ENCODE measurements around the gene TREX2.
"Not testable (repeated sequence)": the region's sequence is repeated elsewhere in the genome, so short reads cannot be mapped to it uniquely, and the experiment has no call there.

Gene TREX2

GRCh38 chrX:153408221-153408721 lies 37.6 kb downstream of the TREX2 start:
- no peak for DNase-seq (ENCODE audit: low read depth)

DNA sequence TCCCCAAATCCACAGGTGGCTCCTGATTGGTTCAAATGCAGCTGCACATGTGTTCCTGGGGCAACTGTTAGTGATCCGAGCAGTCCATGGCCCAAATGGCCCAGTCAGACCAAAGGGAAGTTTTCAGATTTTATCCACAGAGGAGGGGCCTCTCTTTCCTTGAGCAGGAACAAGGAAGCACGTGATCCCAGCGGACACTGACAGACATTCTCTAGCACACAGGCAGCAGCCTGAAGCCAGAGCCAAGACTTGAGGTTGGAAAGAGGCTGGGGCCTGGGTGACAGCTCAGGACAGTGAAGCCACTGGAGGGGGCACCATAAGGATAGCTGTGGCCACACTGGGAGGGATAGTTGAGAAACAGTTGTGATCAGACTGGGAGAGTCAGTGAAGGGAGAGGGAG lies 38.1 kb downstream of the TREX2 start:
- DNase-seq (ENCODE audit: low read depth) = no peak

- DNase-seq (ENCODE audit: low read depth) = no peak
Observed at GRCh38 chrX:153406903-153407302, 39.0 kb downstream of the TREX2 start.

GRCh38 chrX:153406011-153406410 lies 39.8 kb downstream of the TREX2 start:
- DNase-seq (ENCODE audit: low read depth) = no peak

DNA sequence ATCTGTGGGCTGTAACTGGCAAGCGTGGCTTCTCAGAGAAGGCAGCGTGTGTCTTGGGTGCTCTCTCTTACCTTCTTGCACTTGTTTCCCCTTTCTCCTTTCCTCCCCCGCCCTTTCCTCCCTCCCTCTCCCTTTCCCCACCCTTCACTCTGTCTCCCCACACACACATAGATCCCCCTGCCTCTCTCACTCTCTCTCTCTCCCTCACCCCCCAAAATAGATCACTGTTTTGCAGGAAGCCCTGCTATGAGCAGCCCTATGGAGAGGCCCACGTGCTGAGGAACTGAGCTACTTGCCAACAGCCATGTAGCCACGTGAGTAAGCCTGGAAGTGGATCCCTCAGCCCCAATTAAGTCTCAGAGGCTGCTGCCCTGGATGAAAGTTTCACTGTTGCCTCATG lies 40.4 kb downstream of the TREX2 start:
- DNase-seq (ENCODE audit: low read depth) = no peak

DNA sequence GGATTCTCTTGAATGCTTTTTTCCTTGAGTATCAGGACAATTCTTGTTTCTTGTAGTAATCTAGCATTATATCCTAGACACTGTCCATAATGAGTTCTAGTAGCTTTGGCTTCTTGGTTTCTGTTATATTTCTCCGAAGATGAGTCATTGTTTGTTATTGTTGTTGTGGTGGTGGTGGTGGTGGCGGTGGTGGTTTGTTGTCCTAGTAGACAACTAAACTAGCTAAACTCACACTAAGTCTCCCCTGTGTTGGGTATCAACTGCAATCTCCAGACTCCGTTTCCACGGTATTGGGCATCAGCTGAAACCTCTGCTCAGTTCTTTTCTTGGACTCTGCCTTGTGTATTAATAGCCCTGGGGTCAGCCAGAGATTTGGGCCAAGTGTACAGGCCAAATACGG lies 41.5 kb downstream of the TREX2 start:
- DNase-seq (ENCODE audit: low read depth) = not testable (repeated sequence)

GRCh38 chrX:153401133-153401764 lies 44.6 kb downstream of the TREX2 start, which contains the start of gene PNMA6E:
TSS of gene PNMA6E (minus strand) at chrX:153401350. CDS start at chrX:153398849, 2,501 bp downstream.
- DNase-seq (ENCODE audit: low read depth) = no peak

GRCh38 chrX:153400146-153401132 lies 45.4 kb downstream of the TREX2 start:
- peak; percentile 37 for DNase-seq (ENCODE audit: low read depth)

GRCh38 chrX:153398275-153398960 lies 47.4 kb downstream of the TREX2 start:
- DNase-seq (ENCODE audit: low read depth) = no peak

GRCh38 chrX:153397256-153397960 lies 48.4 kb downstream of the TREX2 start:
- DNase-seq (ENCODE audit: low read depth) = no peak

DNA sequence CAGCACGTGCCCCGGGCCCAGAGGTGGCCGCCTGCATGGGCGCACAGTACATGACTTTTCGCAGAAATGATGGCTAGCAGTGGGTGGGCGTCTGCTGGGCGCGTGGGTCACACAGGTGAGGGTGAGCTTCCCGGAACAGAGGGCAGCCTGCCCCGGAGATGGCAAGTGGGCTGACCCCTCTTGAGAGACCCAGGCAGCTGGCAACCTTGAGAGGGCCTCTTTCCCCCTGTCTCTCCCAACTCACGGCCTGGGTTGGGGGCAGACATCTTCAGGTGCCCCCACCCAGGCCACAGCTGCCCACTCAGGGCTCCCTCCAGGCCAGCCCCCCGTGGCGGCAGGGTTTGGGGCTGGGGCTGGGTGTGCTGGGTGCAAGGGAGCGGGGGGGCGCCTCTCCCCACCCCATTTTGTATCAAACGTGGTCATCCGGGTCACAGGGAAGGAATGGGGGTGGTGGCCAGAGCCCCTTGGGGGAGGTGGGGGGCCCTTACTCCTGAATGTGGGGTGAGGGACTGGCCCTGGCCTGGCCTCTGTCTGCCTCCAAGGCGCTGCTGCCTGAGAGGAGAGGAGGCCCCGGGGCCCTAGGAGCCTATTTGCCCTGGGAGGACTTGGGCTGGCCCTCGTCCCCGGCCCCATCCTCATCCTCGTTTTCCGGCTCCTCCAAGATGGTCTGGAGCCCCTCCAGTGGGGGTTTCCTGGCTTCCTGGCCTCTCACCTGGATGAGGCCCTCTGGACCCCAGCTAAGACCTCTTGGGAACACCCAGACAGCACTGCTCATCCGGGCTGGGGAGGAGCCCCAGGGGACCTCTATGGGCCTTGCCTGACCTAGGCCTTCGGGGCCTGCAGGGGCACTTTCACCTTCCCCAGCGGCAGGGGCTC lies 49.3 kb downstream of the TREX2 start:
- no peak for DNase-seq (ENCODE audit: low read depth)

DNA sequence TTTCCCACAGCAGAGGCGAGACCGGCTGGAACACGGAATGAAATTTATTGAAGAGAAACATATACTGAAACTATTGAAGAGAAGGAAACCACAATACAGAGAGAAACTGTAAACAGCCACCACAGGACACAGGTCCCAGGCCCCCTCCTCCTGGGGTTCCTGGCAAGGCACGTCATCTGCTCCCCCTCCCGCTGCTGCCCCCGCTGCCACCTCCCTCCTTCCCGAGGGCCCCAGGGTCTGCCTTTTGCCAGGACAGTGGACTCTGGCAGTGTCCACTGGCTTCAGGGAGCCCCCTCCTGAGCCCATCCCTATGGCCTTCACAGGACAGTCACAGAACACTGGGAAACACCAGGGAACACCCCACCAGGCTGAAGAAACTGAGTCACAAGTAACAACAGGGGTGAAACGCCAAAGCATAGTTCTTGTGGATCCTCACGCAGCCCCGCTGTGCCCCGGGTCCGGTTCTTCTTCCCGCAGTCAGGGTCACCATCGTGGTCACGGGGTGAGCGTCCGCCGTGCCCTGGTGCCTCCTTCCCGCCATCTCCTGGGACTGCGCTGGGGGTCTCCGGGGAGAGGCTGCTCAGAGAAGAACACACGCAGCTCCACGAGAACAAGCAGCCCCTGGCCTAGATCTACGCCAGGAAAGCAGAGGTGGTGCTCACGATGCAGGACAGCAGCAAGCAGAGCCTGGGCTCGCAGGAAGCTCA lies 50.1 kb downstream of the TREX2 start:
- DNase-seq (ENCODE audit: low read depth) = no peak

DNA sequence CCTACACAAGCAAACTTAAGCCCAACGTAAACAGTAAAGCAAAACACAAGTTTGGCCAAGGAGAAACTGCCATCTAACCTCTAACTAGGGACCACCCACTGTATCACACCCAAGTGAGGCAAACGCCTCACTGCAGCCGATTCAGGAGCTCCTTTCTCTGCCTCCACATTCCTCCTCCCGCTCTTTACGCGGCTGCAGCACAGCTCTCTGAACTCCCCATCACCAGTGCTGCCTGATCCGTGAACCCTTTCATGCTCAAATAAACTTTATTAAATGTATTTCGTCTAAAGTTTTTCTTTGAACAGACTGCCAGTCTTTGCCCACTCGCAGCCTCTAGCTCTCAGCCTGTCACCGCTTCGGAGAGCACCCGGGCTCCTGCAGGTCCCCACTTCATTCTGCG lies 51.2 kb downstream of the TREX2 start:
- no peak for DNase-seq (ENCODE audit: low read depth)
